Measurements from ENCODE around the gene LBHD2. TPM values are rescaled to one million over a fixed set of nuclear protein-coding genes. Genes with fewer than 3 reads are reported as not detected.

LBHD2 gene
- total and polyA plus RNA-seq, 2 of the 13 experiments (the other 11 are each of a cell fraction or from before 2014, with no cell fraction given) = 0.67 to 1.00 TPM

DNA sequence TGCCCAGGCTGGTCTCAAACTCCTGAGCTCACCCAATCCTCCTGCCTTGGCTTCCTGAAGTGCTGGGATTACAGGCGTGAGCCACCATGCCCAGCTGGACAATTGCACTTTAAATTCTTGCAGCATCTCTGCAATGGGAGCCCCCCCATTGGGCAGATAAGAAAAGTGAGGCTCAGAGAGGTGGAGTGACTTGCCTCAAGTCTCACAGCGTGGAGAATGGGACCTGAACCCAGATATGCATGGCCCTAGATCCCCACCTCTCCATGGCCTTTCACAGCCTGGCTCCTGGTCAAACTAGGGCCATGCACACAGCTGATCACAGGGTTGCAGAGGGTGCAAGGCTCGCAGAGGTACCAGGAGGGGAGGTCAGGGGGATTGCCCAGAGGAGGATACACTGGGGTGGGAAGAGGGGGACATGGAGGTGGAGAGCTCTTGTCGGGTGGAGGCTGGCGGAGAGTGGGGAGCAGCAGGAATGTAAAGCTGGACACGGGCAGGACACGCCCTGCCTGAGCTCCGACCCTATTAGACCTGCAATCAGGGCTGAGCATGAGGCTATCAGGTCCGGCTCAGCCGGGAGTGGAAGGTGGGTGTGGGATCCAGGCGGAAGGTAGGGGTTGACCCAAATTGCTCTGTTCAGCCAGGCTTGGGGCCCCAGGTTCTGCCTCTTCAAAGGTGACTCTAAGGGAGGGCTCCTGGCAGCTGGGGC, 17.4 kb downstream of the LBHD2 start (continued):
- TF ChIP-seq, protein P1, sequence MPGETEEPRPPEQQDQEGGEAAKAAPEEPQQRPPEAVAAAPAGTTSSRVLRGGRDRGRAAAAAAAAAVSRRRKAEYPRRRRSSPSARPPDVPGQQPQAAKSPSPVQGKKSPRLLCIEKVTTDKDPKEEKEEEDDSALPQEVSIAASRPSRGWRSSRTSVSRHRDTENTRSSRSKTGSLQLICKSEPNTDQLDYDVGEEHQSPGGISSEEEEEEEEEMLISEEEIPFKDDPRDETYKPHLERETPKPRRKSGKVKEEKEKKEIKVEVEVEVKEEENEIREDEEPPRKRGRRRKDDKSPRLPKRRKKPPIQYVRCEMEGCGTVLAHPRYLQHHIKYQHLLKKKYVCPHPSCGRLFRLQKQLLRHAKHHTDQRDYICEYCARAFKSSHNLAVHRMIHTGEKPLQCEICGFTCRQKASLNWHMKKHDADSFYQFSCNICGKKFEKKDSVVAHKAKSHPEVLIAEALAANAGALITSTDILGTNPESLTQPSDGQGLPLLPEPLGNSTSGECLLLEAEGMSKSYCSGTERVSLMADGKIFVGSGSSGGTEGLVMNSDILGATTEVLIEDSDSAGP (CRISPR knock-in tag; IDR thresholded peaks at IDR 0.05; ENCODE audit: borderline replicate concordance) = 0 out of 2 replicates have a peak, but pooled peaks have one; percentile 48
- TF ChIP-seq SALL1 (CRISPR knock-in tag; IDR thresholded peaks at IDR 0.05) (0 out of 2 replicates have a peak, but pooled peaks have one; percentile 2), PHF8 (CRISPR knock-in tag; IDR thresholded peaks at IDR 0.05) (0 out of 2 replicates have a peak, but pooled peaks have one; percentile 20), FOXA3 (CRISPR knock-in tag; IDR thresholded peaks at IDR 0.05) (no peak), AKAP8 (CRISPR knock-in tag; IDR thresholded peaks at IDR 0.05) (peak; percentile 79; the same call in 1 of the 2 replicates), POLR2AphosphoS5 (IDR thresholded peaks at IDR 0.05; ENCODE audit: low read depth, low read length) (peak; percentile 27; the same call in 1 of the 2 replicates), ZNF121 (CRISPR knock-in tag; IDR thresholded peaks at IDR 0.05) (peak; percentile 70; the same call in 1 of the 2 replicates), POLR2G (IDR thresholded peaks at IDR 0.05; ENCODE audit: low read depth, low read length) (0 out of 2 replicates have a peak, but pooled peaks have one; percentile 37)
- TF ChIP-seq, protein P2, sequence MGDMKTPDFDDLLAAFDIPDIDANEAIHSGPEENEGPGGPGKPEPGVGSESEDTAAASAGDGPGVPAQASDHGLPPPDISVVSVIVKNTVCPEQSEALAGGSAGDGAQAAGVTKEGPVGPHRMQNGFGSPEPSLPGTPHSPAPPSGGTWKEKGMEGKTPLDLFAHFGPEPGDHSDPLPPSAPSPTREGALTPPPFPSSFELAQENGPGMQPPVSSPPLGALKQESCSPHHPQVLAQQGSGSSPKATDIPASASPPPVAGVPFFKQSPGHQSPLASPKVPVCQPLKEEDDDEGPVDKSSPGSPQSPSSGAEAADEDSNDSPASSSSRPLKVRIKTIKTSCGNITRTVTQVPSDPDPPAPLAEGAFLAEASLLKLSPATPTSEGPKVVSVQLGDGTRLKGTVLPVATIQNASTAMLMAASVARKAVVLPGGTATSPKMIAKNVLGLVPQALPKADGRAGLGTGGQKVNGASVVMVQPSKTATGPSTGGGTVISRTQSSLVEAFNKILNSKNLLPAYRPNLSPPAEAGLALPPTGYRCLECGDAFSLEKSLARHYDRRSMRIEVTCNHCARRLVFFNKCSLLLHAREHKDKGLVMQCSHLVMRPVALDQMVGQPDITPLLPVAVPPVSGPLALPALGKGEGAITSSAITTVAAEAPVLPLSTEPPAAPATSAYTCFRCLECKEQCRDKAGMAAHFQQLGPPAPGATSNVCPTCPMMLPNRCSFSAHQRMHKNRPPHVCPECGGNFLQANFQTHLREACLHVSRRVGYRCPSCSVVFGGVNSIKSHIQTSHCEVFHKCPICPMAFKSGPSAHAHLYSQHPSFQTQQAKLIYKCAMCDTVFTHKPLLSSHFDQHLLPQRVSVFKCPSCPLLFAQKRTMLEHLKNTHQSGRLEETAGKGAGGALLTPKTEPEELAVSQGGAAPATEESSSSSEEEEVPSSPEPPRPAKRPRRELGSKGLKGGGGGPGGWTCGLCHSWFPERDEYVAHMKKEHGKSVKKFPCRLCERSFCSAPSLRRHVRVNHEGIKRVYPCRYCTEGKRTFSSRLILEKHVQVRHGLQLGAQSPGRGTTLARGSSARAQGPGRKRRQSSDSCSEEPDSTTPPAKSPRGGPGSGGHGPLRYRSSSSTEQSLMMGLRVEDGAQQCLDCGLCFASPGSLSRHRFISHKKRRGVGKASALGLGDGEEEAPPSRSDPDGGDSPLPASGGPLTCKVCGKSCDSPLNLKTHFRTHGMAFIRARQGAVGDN (CRISPR knock-in tag; IDR thresholded peaks at IDR 0.05) = peak; percentile 78
